NCI-H345 (cell line): Measurements from ENCODE around the gene YIPF3.
"Not testable (repeated sequence)": the region's sequence is repeated elsewhere in the genome, so short reads cannot be mapped to it uniquely, and the experiment has no call there.

Source experiments
- DNase-seq: peaks from one replicate; lab custom pipeline; 2025; lab: John Stamatoyannopoulos, UW

Gene YIPF3

DNA sequence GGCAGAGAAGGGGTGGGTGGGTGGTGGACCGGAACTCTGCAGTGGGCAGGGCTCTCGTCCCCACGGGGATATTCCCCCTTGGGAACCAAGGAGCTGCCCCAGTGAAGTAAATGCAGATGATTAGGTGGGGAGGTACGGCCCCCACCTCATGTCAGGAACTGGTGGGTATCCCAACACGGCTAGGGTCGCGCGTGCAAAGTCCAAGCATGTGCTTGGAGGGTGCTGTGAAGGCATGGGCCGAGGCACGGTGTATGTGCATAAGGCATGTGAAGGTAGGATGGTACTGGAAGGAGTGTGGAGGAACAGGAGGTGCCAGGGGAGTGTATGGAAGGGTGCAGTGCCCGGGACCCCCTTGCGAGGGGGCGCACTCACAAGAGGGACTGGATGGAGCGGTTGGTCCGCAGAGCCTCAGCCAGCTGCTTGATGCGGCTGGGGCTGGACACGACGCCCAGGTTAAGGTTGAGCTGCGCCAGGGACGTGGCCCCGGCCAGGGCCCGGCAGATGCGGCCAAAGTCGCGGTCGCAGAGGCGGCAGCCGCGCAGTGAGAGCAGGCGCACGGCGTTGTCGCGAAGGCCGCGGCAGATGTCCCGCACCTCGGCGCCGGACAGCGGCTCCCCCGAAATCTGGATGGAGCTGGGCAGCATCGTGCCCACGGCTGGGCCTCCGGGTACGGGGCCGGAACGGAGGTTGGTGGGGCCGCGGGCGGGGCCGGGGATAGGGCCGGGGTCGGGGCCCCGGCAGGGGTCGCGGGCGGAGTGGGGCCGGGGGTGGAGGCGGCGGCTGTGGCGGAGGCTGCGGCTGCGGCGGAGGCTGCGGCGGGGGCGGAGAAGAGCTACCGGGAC lies 7.4 kb downstream of the YIPF3 start:
- no peak for DNase-seq

GRCh38 chr6:43508481-43509141 lies 8.1 kb downstream of the YIPF3 start:
- no peak for DNase-seq

GRCh38 chr6:43506667-43507471 lies 9.9 kb downstream of the YIPF3 start:
- DNase-seq: peak; percentile 79

- no peak for DNase-seq
Measured at GRCh38 chr6:43506171-43506570, 10.6 kb downstream of the YIPF3 start.

- DNase-seq: no peak
Measured at GRCh38 chr6:43505718-43506117, 11.0 kb downstream of the YIPF3 start.

DNA sequence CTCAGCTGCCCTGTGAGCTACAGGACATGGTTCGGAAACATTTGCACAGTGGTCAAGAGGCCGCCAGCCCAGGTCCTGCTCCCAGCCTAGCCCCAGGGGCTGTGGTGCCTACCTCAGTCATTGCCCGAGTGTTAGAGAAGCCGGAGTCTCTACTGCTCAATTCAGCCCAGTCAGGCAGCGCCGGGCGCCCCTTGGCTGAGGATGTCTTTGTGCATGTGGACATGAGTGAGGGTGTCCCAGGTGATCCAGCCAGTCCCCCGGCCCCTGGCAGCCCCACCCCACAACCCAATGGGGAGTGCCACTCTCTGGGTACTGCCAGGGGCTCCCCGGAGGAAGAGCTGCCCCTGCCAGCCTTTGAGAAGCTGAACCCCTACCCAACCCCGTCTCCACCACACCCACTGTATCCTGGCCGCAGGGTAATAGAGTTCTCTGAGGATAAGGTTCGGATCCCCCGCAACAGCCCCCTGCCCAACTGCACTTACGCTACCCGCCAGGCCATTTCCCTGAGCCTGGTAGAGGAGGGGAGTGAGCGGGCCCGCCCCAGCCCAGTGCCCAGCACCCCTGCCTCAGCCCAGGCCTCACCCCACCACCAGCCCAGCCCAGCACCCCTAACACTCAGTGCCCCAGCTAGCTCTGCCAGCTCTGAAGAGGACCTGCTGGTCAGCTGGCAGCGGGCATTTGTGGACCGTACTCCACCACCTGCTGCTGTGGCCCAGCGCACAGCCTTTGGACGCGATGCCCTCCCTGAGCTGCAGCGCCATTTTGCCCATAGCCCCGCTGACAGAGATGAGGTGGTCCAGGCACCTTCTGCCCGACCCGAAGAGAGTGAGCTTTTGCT lies 11.8 kb downstream of the YIPF3 start:
- no peak for DNase-seq

- DNase-seq: no peak
Measured at GRCh38 chr6:43503443-43503842, 13.3 kb downstream of the YIPF3 start.

GRCh38 chr6:43502666-43503065 lies 14.1 kb downstream of the YIPF3 start:
- no peak for DNase-seq

GRCh38 chr6:43500921-43501320 lies 15.8 kb downstream of the YIPF3 start:
- no peak for DNase-seq

- DNase-seq: no peak
Measured at GRCh38 chr6:43499028-43499815, 17.5 kb downstream of the YIPF3 start.

GRCh38 chr6:43498291-43498690 lies 18.4 kb downstream of the YIPF3 start:
- DNase-seq: not testable (repeated sequence)

DNA sequence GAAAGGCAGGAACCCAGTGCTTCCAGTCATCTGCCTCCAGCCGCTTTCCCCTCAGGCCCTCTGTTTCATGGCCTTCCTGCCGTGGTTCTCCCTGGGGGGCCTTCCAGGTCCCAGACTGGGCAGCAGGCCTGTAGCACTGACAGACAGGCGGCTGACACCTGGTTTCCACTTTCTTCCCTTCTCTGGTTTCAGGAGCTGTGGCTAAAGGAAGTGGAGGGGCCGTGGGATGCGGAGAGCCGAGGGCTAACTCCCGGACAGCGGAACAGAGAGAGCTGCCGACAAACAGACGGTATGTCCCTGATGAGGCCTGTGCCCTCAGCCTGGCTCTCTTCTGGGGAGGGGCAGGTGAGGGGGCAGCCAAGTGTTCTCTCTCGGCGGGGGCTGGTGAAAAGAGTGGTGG lies 19.0 kb downstream of the YIPF3 start:
- DNase-seq: no peak

GRCh38 chr6:43497129-43497396 lies 19.7 kb downstream of the YIPF3 start:
- DNase-seq: no peak

GRCh38 chr6:43496370-43497128 lies 20.2 kb downstream of the YIPF3 start:
- no peak for DNase-seq

DNA sequence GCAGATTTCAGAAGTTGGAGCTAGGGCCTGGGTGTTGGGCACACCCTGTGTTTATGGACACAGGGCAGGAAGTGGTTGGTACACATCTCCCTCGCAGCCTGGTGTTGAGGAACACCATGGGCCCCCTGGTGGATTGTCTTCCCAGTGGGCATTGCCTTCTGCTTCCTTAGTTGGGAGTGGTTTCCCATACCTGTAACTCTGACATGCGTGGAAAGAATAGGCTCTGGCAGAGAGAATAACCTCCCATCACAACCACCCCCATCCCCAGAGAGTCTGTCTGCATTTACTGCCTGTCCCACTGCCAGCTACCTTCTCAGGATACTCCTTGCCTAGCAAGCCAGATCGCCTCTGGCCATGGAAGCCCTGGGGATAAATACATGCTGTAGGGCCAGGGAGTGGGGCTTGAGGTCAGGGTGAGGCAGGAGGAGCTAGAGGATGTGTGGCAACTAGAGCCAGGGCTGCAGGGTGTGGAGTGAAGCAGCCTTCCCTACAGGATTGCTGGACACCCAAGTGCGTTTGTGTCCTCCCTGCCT lies 21.3 kb downstream of the YIPF3 start:
- DNase-seq: no peak

DNA sequence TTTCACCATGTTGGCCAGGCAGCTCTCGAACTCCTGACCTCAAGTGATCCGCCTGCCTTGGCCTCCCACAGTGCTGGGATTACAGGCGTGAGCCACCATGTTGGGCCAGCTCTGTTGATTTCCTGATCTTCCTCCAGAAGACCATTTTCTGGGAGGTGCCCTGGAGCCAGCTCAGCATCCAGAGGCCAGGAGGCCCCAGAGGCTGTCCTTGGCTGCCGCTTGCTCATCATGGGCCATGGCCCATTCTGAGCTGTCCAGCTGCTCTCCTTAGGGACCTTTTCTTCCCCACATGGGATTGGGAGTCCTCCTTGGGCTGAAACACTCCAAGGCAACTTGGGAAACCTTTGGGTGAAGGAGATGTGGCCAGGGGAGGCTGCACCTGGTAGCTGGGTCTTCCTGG lies 22.0 kb downstream of the YIPF3 start:
- no peak for DNase-seq

GRCh38 chr6:43494321-43494720 lies 22.4 kb downstream of the YIPF3 start:
- DNase-seq: no peak

DNA sequence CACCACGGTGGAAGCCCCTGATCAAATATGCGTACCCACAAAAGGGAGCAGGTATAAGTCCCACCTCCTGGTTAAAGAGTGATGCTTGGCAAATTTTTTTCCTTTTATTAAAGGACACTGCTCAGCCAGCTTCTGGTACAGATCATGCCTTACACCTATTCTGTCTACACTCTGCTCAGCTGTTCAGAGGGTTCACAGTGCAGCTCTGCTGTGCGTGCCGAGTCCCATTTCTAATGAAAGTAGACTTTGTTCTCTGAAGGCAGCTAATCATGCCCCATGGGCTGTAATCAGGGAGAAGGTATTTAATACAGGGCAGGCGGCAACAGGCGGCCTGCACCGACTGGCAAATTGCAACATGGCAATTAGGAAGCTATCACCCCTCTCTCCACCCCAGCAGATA lies 22.9 kb downstream of the YIPF3 start:
- DNase-seq: no peak

DNA sequence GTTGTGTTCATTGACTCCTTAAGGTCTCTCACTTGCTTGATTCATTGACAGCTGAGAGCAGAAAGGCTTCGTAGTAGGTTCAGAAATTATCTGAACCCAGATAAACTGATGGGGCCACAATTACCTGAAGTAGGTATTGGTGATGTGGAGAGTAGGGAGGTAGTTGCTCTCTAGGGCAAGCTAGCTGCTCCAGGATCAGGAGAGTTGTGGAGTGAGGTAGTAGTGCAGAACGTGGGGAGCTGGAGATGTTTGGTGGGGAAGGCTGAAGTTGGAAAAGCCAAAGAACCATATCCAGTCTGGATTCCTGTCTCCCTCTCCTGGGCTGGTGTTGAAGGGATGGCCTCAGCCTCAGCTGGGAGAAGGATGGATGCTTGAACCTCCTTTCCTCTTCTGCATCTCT lies 23.5 kb downstream of the YIPF3 start:
- no peak for DNase-seq

GRCh38 chr6:43492673-43493072 lies 24.1 kb downstream of the YIPF3 start:
- no peak for DNase-seq
